Measurements from ENCODE around the gene PIM1.

PIM1 gene

DNA sequence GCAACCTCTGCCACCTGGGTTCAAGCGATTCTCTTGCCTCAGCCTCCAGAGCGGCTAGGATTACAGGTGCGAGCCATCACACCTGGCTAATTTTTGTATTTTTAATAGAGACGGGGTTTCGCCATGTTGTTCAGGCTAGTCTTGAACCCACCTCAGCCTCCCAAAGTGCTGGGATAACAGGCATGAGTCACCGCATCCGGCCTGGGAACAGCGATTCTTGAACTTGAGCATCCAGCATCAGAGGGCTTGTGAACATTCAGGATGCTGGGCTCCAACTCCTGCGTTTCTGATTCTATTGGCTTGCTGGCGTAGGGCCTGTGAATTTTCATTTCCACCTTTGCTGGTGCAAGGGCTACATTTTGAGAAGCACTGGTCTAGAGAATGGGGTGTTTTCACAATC is 24.5 kb upstream of the PIM1 start:
- Histone ChIP-seq H3K4me2 (ENCODE audit: low read length) (no peak overlapping the region), H4K91ac (ENCODE audit: low read depth, low read length) (no peak overlapping the region), H2BK5ac (ENCODE audit: low read depth, low read length, poor library complexity) (no peak overlapping the region), H3K27ac (ENCODE audit: low read depth, low read length) (no peak overlapping the region), H3K36me3 (ENCODE audit: control insufficient read depth in 1 of 2, insufficient read depth in 2 of 2, low read length in 2 of 2) (no peaks in the 10 kb centered on the region), H3K4me3 (ENCODE audit: low read depth, low read length) (no peak overlapping the region), H3K18ac (ENCODE audit: low read length) (no peak overlapping the region), H3K4ac (ENCODE audit: low read depth, low read length) (no peak overlapping the region), H3K27me3 (ENCODE audit: insufficient read depth, low read length) (no peaks in the 10 kb centered on the region), H4K8ac (ENCODE audit: low read depth, low read length) (no peak overlapping the region), H2AFZ (ENCODE audit: insufficient read depth, low read length, poor library complexity) (no peak overlapping the region), H3K9ac (ENCODE audit: low read length) (no peak overlapping the region), H2AK5ac (ENCODE audit: low read length) (no peak overlapping the region), H3K14ac (ENCODE audit: low read length) (no peak overlapping the region), H3K79me1 (ENCODE audit: low read length) (peaks cover 10% of the 10 kb centered on the region), H4K12ac (ENCODE audit: low read depth, low read length) (no peak overlapping the region), H3K4me1 (ENCODE audit: control insufficient read depth in 1 of 2, insufficient read depth in 2 of 2, low read length in 2 of 2) (peaks cover 10 to 13% of the 10 kb centered on the region in 2 experiments), H3K23ac (ENCODE audit: low read length) (no peak overlapping the region), H2BK12ac (ENCODE audit: low read length) (no peak overlapping the region), H3K79me2 (ENCODE audit: control insufficient read depth, insufficient read depth, low read length, poor library complexity) (no peaks in the 10 kb centered on the region), H2BK120ac (ENCODE audit: insufficient read depth, low read length, poor library complexity) (no peak overlapping the region), H3K9me3 (ENCODE audit: insufficient read depth, low read depth, low read length) (no peaks in the 10 kb centered on the region)
- WGBS (ENCODE audit: extremely low coverage, insufficient coverage, insufficient read length), result no CpG with 5 or more reads among the region's 10 CpGs
- peak; percentile 35 to 42 for DNase-seq

DNA sequence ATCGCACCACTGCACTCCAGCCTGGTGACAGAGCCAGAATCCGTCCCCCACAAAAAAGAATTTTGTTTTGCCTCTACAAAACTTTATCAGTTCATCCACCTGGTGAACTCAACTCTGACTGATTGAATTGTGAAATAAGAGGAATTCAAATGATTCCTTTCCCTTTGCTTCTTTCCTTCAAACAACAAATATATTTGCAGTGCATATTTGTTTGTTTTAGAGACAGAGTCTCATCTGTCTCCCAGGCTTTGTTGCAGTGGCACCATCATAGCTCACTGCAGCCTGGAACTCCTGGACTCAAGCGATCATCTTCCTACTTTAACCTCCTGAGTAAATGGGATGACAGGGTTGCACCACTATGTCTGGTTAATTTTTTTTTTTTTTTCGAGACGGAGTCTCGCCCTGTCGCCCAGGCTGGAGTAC is 23.2 kb upstream of the PIM1 start:
- no CpG with 5 or more reads among the region's 7 CpGs for WGBS (ENCODE audit: extremely low coverage, insufficient coverage, insufficient read length)
- H3K23ac ChIP-seq (ENCODE audit: low read length), result no peak overlapping the region
- peak; percentile 73 to 89 for DNase-seq
- H4K8ac ChIP-seq (ENCODE audit: low read depth, low read length), result no peak overlapping the region
- no peak overlapping the region for H2BK5ac ChIP-seq (ENCODE audit: low read depth, low read length, poor library complexity)
- no peaks in the 10 kb centered on the region for H3K27me3 ChIP-seq (ENCODE audit: insufficient read depth, low read length)
- H2BK120ac ChIP-seq (ENCODE audit: insufficient read depth, low read length, poor library complexity), result no peak overlapping the region
- H2BK12ac ChIP-seq (ENCODE audit: low read length), result no peak overlapping the region
- no peak overlapping the region for H3K4me2 ChIP-seq (ENCODE audit: low read length)
- no peaks in the 10 kb centered on the region for H3K79me2 ChIP-seq (ENCODE audit: control insufficient read depth, insufficient read depth, low read length, poor library complexity)
- H3K79me1 ChIP-seq (ENCODE audit: low read length), result peaks cover 7% of the 10 kb centered on the region
- no peak overlapping the region for H2AFZ ChIP-seq (ENCODE audit: insufficient read depth, low read length, poor library complexity)
- H3K9me3 ChIP-seq (ENCODE audit: insufficient read depth, low read depth, low read length), result no peaks in the 10 kb centered on the region
- H3K9ac ChIP-seq (ENCODE audit: low read length), result no peak overlapping the region
- H3K4ac ChIP-seq (ENCODE audit: low read depth, low read length), result no peak overlapping the region
- no peak overlapping the region for H3K27ac ChIP-seq (ENCODE audit: low read depth, low read length)
- no peaks in the 10 kb centered on the region for H3K36me3 ChIP-seq (ENCODE audit: control insufficient read depth in 1 of 2, insufficient read depth in 2 of 2, low read length in 2 of 2)
- H3K4me1 ChIP-seq (ENCODE audit: control insufficient read depth in 1 of 2, insufficient read depth in 2 of 2, low read length in 2 of 2), result peaks cover 6 to 10% of the 10 kb centered on the region in 2 experiments
- H4K12ac ChIP-seq (ENCODE audit: low read depth, low read length), result no peak overlapping the region
- no peak overlapping the region for H3K4me3 ChIP-seq (ENCODE audit: low read depth, low read length)
- H2AK5ac ChIP-seq (ENCODE audit: low read length), result no peak overlapping the region
- H3K18ac ChIP-seq (ENCODE audit: low read length), result no peak overlapping the region
- no peak overlapping the region for H4K91ac ChIP-seq (ENCODE audit: low read depth, low read length)
- no peak overlapping the region for H3K14ac ChIP-seq (ENCODE audit: low read length)

DNA sequence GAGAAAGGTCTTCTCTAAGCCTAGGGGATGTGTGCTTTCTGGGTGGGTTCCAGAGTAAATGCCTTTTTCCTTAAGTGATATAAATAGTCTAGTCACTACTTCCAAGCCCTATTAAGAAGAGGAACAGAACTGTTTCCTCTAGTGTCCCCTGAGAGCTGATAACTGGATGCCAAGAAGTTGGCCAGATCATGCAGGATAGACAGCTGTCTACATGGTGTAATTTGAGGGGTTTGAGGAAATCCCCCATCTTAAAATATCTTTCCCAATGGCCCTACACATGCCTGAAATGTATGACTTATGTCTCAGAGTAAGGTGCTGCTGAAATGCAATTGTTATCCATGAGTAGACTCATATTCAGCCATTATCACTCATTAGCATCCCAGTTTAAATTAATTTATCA is 20.2 kb upstream of the PIM1 start:
- H4K8ac ChIP-seq (ENCODE audit: low read depth, low read length), result no peak overlapping the region

DNA sequence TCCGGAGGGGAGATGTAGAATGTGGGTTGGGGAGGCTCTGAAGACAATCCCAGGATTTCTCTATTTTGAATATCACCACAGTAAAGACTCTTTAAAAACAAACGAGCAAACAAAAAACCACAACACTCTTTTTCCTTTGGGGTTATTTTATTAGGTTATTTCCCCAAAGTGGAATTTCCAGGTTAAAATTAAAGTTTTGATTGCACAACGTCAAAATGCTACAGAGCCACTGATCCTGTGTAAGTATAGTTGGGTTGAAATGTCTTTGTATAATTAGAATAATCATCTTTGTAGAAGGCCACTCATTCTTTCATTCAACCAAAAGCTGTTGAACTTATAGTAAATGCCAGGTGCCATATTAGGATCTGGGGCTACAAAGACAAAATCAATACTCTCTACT is 19.6 kb upstream of the PIM1 start:
- no peaks in the 10 kb centered on the region for H3K27me3 ChIP-seq (ENCODE audit: insufficient read depth, low read length)

More for the DNA sequence above, 20.2 kb upstream of the PIM1 start:
- H3K27me3 ChIP-seq (ENCODE audit: insufficient read depth, low read length), result no peaks in the 10 kb centered on the region
- no peaks in the 10 kb centered on the region for H3K36me3 ChIP-seq (ENCODE audit: control insufficient read depth in 1 of 2, insufficient read depth in 2 of 2, low read length in 2 of 2)
- H2BK12ac ChIP-seq (ENCODE audit: low read length), result no peak overlapping the region
- H2AK5ac ChIP-seq (ENCODE audit: low read length), result no peak overlapping the region
- no peaks in the 10 kb centered on the region for H3K79me1 ChIP-seq (ENCODE audit: low read length)
- no peak for DNase-seq
- no peak overlapping the region for H3K18ac ChIP-seq (ENCODE audit: low read length)
- no peaks in the 10 kb centered on the region for H3K9me3 ChIP-seq (ENCODE audit: insufficient read depth, low read depth, low read length)
- no peak overlapping the region for H2BK5ac ChIP-seq (ENCODE audit: low read depth, low read length, poor library complexity)
- no peak overlapping the region for H3K23ac ChIP-seq (ENCODE audit: low read length)
- no peak overlapping the region for H3K9ac ChIP-seq (ENCODE audit: low read length)
- H3K4me1 ChIP-seq (ENCODE audit: control insufficient read depth in 1 of 2, insufficient read depth in 2 of 2, low read length in 2 of 2), result peaks cover 0 to 2% of the 10 kb centered on the region in 2 experiments
- no peak overlapping the region for H4K91ac ChIP-seq (ENCODE audit: low read depth, low read length)
- no peak overlapping the region for H3K14ac ChIP-seq (ENCODE audit: low read length)
- no peak overlapping the region for H4K12ac ChIP-seq (ENCODE audit: low read depth, low read length)
- H3K27ac ChIP-seq (ENCODE audit: low read depth, low read length), result no peak overlapping the region
- no peak overlapping the region for H2AFZ ChIP-seq (ENCODE audit: insufficient read depth, low read length, poor library complexity)
- no peak overlapping the region for H2BK120ac ChIP-seq (ENCODE audit: insufficient read depth, low read length, poor library complexity)
- H3K4ac ChIP-seq (ENCODE audit: low read depth, low read length), result no peak overlapping the region
- H3K79me2 ChIP-seq (ENCODE audit: control insufficient read depth, insufficient read depth, low read length, poor library complexity), result no peaks in the 10 kb centered on the region
- no peak overlapping the region for H3K4me2 ChIP-seq (ENCODE audit: low read length)
- no peak overlapping the region for H3K4me3 ChIP-seq (ENCODE audit: low read depth, low read length)

More for the DNA sequence above, 19.6 kb upstream of the PIM1 start:
- no peak overlapping the region for H4K8ac ChIP-seq (ENCODE audit: low read depth, low read length)
- no peak overlapping the region for H2AK5ac ChIP-seq (ENCODE audit: low read length)
- H3K9ac ChIP-seq (ENCODE audit: low read length), result no peak overlapping the region
- H3K36me3 ChIP-seq (ENCODE audit: control insufficient read depth in 1 of 2, insufficient read depth in 2 of 2, low read length in 2 of 2), result no peaks in the 10 kb centered on the region
- H3K18ac ChIP-seq (ENCODE audit: low read length), result no peak overlapping the region
- H4K12ac ChIP-seq (ENCODE audit: low read depth, low read length), result no peak overlapping the region
- no CpG with 5 or more reads among the region's 3 CpGs for WGBS (ENCODE audit: extremely low coverage, insufficient coverage, insufficient read length)
- H3K27ac ChIP-seq (ENCODE audit: low read depth, low read length), result no peak overlapping the region
- no peak overlapping the region for H2BK12ac ChIP-seq (ENCODE audit: low read length)
- no peak overlapping the region for H2BK5ac ChIP-seq (ENCODE audit: low read depth, low read length, poor library complexity)
- no peak overlapping the region for H3K4me2 ChIP-seq (ENCODE audit: low read length)
- no peaks in the 10 kb centered on the region for H3K79me2 ChIP-seq (ENCODE audit: control insufficient read depth, insufficient read depth, low read length, poor library complexity)
- DNase-seq, result no peak
- no peak overlapping the region for H3K14ac ChIP-seq (ENCODE audit: low read length)
- no peak overlapping the region for H2BK120ac ChIP-seq (ENCODE audit: insufficient read depth, low read length, poor library complexity)
- no peaks in the 10 kb centered on the region for H3K9me3 ChIP-seq (ENCODE audit: insufficient read depth, low read depth, low read length)
- H3K79me1 ChIP-seq (ENCODE audit: low read length), result no peaks in the 10 kb centered on the region
- no peak overlapping the region for H3K4me3 ChIP-seq (ENCODE audit: low read depth, low read length)
- no peak overlapping the region for H3K23ac ChIP-seq (ENCODE audit: low read length)
- no peak overlapping the region for H4K91ac ChIP-seq (ENCODE audit: low read depth, low read length)
- no peak overlapping the region for H2AFZ ChIP-seq (ENCODE audit: insufficient read depth, low read length, poor library complexity)
- H3K4me1 ChIP-seq (ENCODE audit: control insufficient read depth in 1 of 2, insufficient read depth in 2 of 2, low read length in 2 of 2), result peaks cover 0 to 2% of the 10 kb centered on the region in 2 experiments
- H3K4ac ChIP-seq (ENCODE audit: low read depth, low read length), result no peak overlapping the region

Data from trophoblast cell (in vitro differentiated cells and primary cell).